GM18508 (cell line): ENCODE results near the gene PSEN2.
"Not testable (repeated sequence)": the region's sequence is repeated elsewhere in the genome, so short reads cannot be mapped to it uniquely, and the experiment has no call there.

Experiments used
- ATAC-seq: cut with Tn5 transposase; IDR thresholded peaks from one replicate; pipeline ENCODE4 v1.9.1; 2021; ENCODE audit warnings: moderate number of reproducible peaks; ENCODE audit not compliant: insufficient read depth, unreplicated experiment

Gene PSEN2

DNA sequence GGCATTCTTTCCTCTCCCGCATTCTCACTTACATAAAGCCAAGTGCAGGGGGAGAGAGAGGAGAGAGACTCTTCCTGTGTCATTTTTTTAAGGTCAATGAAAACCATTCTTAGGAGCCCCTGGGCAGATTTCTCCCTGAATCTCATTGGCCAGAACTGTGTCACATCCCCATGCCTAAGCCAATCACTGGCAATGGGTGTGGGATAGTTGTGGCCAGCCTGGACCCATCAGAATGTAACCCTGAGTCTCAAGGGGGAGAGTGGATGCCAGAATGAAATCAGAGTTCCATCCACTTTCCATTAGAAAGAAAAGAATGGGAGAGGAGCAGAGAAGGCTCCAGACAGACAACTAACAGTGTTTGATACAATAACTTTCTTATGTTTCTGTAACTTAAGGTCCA lies 38.5 kb downstream of the PSEN2 start:
- ATAC-seq: no peak

GRCh38 chr1:226912587-226913176 lies 42.3 kb downstream of the PSEN2 start:
- no peak for ATAC-seq

- peak; percentile 11 for ATAC-seq
These were observed 45.2 kb downstream of the PSEN2 start for GRCh38 chr1:226915672-226915995.

DNA sequence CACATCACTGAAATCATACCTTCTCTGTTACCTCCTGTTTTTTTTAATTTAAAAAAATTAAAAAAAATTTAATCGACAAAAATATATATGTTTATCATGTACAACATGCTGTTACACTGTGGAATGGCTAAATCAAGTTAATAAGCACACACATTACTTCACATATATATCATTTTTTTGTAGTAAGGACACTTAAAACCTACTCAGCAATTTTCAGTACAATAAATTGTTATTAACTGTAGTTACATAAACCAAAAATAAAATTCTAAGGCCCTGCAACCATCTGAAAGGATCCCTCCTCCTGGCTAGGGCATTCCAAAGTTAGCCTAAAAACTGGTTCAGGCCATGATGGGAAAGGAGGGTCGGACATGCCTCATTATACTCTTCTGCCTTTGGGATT lies 46.1 kb downstream of the PSEN2 start:
- no peak for ATAC-seq

DNA sequence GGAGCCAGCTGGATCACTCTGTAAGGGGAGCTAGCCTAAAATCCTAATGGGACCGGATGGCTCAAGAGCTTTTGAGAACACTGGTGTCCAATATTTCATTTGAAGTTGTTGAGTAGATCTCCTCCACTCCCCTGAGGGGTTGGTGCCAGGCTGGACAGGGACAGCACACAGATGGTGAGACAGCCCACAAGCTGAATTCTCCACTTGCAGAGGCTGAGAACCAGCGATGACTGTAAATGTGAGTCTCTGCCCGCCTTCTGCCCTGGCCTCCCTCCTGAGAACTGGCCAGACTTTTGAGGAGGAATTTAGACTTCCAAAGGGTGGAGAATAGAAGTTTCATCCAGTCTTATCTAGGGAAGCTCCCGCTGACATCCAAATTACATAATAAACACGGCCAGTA lies 49.2 kb downstream of the PSEN2 start:
- no peak for ATAC-seq

DNA sequence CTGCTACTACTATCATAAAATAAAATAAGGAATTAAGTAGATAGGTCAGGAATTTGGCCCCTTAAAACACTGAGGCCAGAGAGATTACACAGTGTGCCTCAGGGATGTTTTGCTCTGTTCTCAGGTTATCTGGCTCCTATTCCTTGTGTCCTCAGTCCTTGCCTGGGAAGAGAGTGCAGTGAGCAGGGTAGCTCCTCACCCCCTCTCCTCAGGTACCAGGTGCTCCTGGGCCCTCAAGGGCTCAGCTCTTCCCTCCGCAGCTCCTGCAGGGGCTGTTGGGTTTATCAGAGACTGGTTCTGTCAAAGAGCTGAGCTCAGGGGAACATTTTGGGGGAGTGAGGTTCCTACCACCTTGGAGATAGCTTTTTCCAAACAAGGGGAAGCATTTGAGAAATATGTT lies 49.6 kb downstream of the PSEN2 start:
- no peak for ATAC-seq

DNA sequence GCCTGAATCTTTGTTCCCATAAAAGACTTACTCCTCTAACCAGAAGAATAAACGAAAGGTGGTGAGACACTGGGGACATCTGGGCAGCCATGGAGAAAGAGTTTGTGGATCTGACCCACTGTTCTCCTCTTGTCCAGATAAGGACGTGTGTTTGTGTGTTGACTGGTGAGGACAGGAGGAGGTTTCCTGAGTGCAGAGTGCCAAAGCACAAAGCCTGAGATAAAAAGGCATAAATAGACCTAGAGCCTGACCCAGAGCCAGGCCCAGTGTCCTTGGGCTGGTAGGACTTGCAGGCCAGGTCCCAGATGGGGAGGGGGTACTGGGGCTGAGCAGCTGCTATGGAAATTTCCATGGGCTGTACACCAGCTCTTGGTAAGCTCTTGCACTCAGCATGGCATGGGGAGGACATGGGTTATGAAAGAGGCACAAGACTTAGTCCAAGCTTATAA lies 50.1 kb downstream of the PSEN2 start:
- no peak for ATAC-seq

DNA sequence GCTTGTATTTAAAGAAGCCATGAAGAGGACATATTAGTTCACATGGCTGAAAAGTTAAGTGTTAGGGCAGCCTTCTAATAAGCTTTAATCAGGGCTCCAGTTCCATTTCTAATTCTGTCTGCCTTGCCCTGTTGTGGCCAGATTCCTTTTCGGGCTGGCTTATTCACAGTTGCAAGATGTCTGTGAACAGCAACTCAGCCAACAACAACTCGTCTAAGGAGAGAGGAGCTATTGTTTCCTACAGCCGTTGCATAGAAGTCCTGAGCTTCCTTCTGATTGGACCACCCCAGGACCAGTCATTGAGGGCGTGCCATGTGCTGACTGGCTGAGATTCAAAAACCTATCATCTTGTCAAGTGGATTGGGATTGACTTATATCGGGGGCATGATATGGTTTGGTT lies 51.1 kb downstream of the PSEN2 start:
- no peak for ATAC-seq

DNA sequence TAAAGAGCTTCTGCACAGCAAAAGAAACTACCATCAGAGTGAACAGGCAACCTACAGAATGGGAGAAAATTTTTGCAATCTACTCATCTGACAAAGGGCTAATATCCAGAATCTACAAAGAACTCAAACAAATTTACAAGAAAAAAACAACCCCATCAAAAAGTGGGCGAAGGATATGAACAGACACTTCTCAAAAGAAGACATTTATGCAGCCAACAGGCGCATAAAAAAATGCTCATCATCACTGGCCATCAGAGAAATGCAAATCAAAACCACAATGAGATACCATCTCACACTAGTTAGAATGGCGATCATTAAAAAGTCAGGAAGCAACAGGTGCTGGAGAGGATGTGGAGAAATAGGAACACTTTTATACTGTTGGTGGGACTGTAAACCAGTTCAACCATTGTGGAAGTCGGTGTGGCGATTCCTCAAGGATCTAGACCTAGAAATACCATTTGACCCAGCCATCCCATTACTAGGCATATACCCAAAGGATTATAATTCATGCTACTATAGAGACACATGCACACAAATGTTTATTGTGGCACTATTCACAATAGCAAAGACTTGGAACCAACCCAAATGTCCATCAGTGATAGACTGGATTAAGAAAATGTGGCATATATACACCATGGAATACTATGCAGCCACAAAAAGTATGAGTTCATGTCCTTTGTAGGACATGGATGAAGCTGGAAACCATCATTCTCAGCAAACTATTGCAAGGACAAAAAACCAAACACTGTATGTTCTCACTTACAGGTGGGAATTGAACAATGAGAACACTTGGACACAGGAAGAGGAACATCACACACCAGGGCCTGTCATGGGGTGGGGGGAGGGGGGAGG lies 59.1 kb downstream of the PSEN2 start:
- not testable (repeated sequence) for ATAC-seq

GRCh38 chr1:226934483-226935237 lies 64.2 kb downstream of the PSEN2 start:
- ATAC-seq: no peak

- ATAC-seq: no peak
These were observed 67.7 kb downstream of the PSEN2 start for GRCh38 chr1:226937940-226938725.

- no peak for ATAC-seq
These were observed 68.6 kb downstream of the PSEN2 start for GRCh38 chr1:226938903-226939437.

- ATAC-seq: peak; percentile 8
These were observed 69.1 kb downstream of the PSEN2 start for GRCh38 chr1:226939438-226940028.

DNA sequence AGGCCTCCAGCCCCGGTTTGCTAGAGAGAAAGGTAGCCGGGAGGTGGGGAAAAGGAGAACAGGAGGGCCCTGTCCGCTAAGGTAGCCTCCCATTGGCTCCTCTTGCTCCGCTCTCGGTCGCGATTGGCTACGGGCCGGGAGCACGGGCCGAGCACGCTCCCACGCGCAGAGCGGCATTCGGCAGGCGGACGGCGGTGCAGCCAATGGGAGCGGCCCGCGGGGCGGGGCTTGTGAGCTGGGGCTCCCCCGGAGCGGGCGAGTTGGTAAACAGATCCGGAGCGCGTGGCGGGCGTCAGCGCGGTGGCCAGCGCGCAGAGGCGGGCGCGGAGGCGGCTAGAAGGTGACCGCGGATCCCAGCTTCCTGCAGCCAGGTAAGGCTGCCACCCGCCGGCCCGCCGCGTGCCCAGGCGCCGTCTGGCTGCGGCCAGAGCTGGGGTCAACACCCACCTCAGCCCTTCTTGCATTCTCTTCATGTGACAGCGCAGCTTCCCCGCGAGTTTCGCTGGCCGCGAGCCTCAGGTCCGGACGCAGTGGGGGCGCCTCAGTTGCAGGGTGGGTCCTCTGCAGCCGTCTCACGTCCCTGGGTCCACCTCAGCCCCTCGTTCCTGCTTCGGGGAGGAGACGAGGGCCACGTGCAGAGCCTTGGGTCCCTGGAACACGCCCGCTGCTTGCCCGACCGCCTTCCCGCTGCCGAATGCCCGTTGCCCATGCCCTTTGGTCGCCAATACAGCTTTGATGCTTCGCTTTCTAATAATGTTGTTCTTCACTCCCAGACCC lies 69.8 kb downstream of the PSEN2 start, which contains the start of gene COQ8A:
COQ8A (plus strand) TSS at position 266 of the 777 bp plus-strand sequence. CDS start 21,092 bp downstream, outside the sequence.
- peak; percentile 92 for ATAC-seq

GRCh38 chr1:226940806-226941067 lies 70.3 kb downstream of the PSEN2 start:
- no peak for ATAC-seq

- ATAC-seq: no peak
These were observed 72.0 kb downstream of the PSEN2 start for GRCh38 chr1:226942392-226942791.

DNA sequence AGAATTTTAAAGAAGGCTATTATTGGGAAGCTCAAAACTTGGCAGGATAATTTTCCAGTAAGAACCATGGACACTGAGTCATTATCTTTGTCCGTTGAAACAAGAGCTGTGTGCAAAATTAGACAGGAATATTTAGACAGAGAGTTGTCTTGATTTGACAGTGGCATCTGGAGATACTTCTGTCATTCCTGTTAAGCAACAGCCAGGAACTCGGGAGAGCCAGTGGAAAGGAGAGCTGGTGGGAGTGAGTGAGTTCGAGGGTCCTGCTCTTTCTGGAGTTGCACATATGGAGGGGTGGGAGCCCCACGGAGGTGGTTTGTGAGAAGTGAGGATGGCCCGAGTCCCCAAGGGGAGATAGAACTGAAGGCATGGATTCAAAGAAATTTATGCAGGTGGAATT lies 72.7 kb downstream of the PSEN2 start:
- ATAC-seq: no peak

DNA sequence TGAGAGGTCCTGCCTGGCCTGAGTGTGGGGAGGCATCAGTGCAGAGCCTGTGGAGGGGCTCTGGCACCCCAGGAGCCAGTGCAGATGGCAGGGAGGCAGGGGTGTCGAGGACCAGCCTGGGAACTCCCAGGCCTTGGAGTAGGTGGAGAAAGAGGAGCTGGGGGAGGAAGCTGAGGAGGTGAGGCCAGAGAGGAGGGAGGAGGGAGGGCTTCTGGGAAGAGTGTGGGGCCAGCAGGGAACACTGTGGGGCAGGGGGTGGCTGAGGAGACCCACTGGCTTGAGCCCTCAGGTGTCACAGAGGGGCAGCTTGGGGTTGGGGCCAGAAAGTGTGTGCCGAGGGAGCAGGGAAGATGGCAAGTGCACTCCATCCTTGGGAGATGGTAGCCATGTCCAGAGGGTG lies 73.5 kb downstream of the PSEN2 start:
- ATAC-seq: no peak

DNA sequence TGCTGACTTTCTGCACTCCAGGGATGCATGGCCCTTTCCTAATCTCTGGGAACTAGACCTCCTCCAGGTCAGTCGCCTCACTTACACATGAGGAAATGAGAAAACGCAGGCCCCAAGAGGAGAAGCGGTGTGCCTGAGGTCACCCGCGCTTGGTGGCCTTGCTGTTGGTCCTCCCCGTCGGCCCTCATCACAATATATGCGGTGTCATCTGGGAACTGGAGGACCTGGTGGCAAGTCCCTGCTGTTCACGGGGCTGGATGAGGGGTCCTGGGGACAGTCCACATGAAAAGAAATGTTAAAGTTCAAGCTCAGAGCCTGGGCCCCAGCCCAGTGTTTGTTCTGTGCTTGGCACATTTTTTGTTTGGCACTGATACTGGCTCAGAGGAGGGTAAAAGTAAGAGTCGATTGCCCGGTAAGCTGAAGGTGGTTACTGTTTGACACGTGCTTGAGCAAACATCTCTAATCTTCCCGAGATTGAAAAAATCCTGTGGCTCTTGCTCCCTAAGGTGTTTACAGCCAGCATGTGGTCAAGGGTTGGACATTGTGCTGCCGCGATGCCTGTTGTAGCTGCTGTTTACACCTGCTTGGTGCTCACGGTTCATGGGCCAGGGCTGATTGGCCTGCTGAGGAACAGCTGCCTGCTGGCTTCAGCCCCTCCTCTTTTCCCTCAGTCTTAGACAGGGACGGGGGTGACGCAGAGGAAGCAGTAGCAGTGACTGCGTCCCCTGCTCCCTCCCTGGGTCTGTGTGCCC lies 74.9 kb downstream of the PSEN2 start:
- ATAC-seq: no peak
